ENCODE measurements around the gene KBTBD12.
"Not testable (repeated sequence)": the region's sequence is repeated elsewhere in the genome, so short reads cannot be mapped to it uniquely, and the experiment has no call there.

Gene KBTBD12

GRCh38 chr3:127903611-127904375 lies 11.2 kb upstream of the KBTBD12 start:
- peak; percentile 91 for DNase-seq

GRCh38 chr3:127905556-127905955 lies 9.5 kb upstream of the KBTBD12 start:
- no peak for DNase-seq

DNA sequence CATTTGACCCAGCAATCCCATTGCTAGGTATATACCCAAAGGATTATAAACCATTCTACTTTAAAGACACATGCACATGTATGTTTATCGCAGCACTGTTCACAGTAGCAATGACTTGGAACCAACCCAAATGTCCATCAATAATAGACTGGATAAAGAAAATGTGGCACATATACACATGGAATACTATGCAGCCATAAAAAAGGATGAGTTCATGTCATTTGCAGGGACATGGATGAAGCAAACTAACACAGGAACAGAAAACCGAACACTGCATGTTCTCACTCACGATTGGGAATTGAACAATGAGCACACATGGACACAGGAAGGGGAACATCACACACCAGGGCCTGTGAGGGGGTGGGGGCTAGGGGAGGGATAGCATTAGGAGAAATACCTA lies 8.4 kb upstream of the KBTBD12 start:
- DNase-seq: not testable (repeated sequence)

- DNase-seq: no peak
Observed at GRCh38 chr3:127908202-127908601, 6.8 kb upstream of the KBTBD12 start.

DNA sequence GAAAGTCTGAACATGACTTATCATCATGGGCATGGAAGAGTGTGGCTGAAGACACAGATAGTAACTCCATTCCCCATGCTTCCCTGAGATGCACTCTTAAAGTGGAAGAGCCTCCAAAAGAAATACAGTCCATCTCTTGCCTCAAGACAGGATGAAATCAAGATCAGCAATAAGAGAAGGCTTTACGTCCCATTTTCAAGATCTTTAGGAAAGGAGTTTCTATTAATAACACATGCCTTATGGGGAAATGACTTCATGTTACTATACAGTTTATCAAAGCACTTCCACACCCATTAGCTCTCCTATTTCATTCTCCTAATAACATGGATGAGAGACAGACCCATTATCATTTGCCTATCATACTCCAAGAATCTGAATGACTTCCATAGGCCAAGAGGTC lies 6.1 kb upstream of the KBTBD12 start:
- DNase-seq: no peak

- no peak for DNase-seq
Observed at GRCh38 chr3:127909646-127910045, 5.4 kb upstream of the KBTBD12 start.

DNA sequence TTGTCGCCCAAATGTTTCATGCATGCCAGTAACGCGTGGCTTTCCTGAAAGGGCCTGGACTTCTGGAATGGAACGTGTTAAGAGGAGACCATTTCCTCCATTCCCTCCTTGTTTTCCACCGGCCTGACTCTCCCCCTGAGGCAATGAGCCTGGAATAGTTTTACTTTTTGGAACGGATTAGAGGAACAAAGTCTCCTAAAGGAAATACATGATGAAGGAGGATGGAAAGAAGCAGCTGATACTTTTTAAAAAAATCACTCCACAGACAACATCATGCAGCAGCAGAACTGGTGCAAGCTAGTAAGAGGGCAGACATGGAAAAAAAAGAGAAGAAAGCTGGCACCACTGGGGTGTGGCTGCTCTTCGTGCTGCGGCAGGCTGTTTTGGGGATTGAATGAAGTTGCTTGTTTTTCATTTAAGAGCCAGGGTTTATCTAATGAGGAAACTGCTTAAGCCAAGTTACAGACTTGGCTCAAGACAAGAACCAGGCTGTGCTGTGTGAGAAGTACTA lies 3.6 kb upstream of the KBTBD12 start:
- peak; percentile 64 for DNase-seq

DNA sequence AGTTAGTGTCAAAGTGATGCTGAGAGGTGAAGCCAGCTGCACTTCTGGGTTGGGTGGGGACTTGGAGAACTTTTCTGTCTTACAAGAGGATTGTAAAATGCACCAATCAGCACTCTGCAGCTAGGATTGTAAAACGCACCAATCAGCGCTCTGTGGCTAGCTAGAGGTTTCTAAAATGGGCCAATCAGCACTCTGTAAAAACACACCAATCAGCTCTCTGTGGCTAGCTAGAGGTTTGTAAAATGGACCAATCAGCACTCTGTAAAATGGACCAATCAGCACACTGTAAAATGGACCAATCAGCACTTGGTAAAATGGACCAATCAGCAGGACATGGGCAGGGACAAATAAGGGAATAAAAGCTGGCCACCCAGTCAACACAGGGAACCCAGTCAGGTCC lies 1.2 kb upstream of the KBTBD12 start:
- not testable (repeated sequence) for DNase-seq

DNA sequence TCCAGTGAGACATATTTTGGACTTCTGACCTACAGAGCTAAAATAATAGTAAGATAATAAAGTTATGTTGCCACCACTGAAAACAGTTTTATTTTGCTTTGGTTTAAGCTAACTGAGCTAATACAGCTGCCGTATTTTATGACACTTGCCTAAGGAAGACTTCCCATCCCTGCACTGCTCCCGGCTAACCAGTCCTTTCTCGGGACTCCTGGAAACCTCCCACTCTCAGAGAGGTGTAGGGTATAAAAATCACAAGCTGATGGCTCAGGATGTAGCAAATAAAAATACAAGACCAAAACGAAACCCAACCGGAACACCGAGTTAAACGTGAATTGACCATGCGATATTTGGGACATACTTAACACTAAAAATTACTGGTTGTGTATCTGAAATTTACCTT lies 448 bp upstream of the KBTBD12 start:
- no peak for DNase-seq

- no peak for DNase-seq
Observed at GRCh38 chr3:127915937-127916493, 983 bp downstream of the KBTBD12 start.

- DNase-seq: no peak
Observed at GRCh38 chr3:127920738-127921137, 5.7 kb downstream of the KBTBD12 start.

DNA sequence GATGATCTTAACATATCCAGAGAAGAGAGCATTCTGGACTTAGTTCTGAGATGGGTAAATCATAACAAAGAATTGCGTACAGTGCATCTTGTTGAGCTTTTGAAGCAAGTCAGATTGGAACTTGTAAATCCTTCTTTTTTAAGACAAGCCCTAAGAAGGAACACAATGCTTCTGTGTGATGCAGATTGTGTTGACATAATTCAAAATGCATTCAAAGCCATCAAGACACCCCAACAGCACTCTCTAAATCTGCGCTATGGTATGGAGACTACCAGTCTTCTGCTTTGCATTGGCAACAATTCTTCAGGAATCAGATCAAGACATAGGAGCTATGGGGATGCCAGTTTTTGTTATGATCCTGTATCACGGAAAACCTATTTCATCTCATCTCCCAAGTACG lies 8.6 kb downstream of the KBTBD12 start:
- no peak for DNase-seq

- no peak for DNase-seq
Observed at GRCh38 chr3:127925384-127925783, 10.4 kb downstream of the KBTBD12 start.

- DNase-seq: no peak
Observed at GRCh38 chr3:127927829-127928604, 13.0 kb downstream of the KBTBD12 start.

- DNase-seq: no peak
Observed at GRCh38 chr3:127929818-127930413, 14.9 kb downstream of the KBTBD12 start.

GRCh38 chr3:127933396-127933795 lies 18.4 kb downstream of the KBTBD12 start:
- no peak for DNase-seq

DNA sequence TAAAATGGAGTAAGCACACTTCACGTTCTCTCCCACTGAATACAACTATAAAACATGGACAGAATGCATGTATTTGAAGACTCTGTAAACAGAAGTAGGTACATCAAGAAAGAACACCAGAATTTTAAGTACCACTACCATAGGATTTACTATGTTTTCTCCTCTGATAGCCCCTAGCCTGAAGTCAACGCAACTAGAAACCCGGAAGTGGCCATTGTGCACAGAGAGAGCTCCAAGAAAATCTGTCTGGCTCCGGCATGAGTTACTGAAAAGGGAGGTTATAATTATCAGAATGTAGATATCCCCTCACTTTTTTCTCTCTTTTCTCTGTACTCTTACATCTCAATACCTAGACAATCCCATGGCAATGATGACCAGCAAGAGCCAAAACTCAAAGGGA lies 23.8 kb downstream of the KBTBD12 start:
- no peak for DNase-seq

GRCh38 chr3:127940116-127940515 lies 25.1 kb downstream of the KBTBD12 start:
- DNase-seq: no peak

- no peak for DNase-seq
Observed at GRCh38 chr3:127942613-127943012, 27.6 kb downstream of the KBTBD12 start.

DNA sequence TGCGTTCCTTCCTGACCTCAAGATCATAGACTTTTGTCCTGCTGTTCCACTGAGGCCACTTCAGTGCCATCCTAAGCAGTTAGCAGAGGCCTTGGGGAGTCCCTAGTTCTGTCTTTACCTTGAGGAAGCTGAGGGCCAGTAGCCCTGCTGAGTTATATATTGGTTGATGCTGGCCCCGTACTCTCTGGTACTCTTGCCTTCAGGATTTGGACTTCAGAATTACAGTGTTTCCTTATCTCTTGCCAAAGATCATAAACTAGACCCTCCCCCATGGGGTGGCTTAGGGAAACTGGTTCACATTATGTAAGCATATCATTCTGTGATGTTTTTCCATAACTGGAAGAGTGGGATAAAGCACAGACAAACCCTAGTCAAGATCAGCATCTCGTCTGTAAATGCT lies 33.2 kb downstream of the KBTBD12 start:
- DNase-seq: no peak

GRCh38 chr3:127949446-127950055 lies 34.5 kb downstream of the KBTBD12 start:
- DNase-seq: no peak

GRCh38 chr3:127951276-127951675 lies 36.2 kb downstream of the KBTBD12 start:
- no peak for DNase-seq

All from hematopoietic multipotent progenitor cell treated with erythropoietin and hydrocortisone succinate and interleukin-3 and kit ligand, for 8 days (in vitro differentiated cells).